SH-SY5Y (cell line): Measurements from ENCODE around the gene MACROH2A2.

ENCODE experiments used
- GATA2 ChIP-seq: IDR thresholded peaks from 2 replicates; pipeline ENCODE4 v1.6.1; 2011; ENCODE audit warnings: mild to moderate bottlenecking, low read depth, low read length
- GATA3 ChIP-seq: IDR thresholded peaks from 2 replicates; pipeline ENCODE4 v1.6.1; 2011; ENCODE audit warnings: low read depth, mild to moderate bottlenecking, low read length, moderate library complexity

DNA sequence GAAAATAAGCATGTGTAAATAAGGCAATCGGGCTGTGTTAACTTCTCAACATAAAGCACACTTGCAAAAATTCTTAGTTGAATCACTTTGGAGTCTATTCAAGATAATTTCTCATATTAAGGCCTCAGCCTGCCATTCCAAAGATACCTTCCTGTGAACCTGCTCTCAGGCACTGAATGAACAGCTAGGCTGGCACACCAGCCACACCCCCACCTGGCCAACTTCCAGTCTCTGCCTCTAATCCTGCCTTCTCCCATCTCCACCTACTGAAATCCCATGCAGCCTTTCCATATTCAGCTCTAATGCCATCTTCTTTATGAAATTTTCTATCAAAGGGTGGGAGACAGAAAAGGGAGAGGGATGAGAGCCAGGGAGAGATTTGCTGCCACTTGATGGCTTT is 17.1 kb upstream of the MACROH2A2 start:
- no peak for TF ChIP-seq GATA2
- no peak for TF ChIP-seq GATA3
